ENCODE measurements around the gene MAML2. TPM values are rescaled to one million over a fixed set of nuclear protein-coding genes. Genes with fewer than 3 reads are reported as not detected.

Gene MAML2
- total and polyA plus RNA-seq, 2 of the 8 experiments (the other 6 are each of a cell fraction or from before 2014, with no cell fraction given): 3.8 to 6.6 TPM

- TF ChIP-seq CHD7 (IDR thresholded peaks at IDR 0.05; ENCODE audit: insufficient replicate concordance, low read length) (no peak), EGR1 (IDR thresholded peaks at IDR 0.05; ENCODE audit: borderline replicate concordance, low read depth, low read length) (no peak), RFX5 (IDR thresholded peaks at IDR 0.05; ENCODE audit: borderline replicate concordance, low read depth, low read length) (no peak), RXRA (IDR thresholded peaks at IDR 0.05; ENCODE audit: insufficient read depth, low read depth, low read length) (no peak), BCL11A (IDR thresholded peaks at IDR 0.05; ENCODE audit: low read depth in 2 of 2, low read length in 2 of 2) (no peak), NRF1 (IDR thresholded peaks at IDR 0.05; ENCODE audit: low read depth, low read length) (no peak), CREB1 (IDR thresholded peaks at IDR 0.05) (no peak), BRCA1 (IDR thresholded peaks at IDR 0.05; ENCODE audit: low read depth, low read length) (no peak), FOSL1 (IDR thresholded peaks at IDR 0.05; ENCODE audit: insufficient read depth, low read depth, low read length) (no peak), CTCF (IDR thresholded peaks at IDR 0.05; ENCODE audit: control extremely low read depth in 1 of 3, insufficient read depth in 1 of 3, low read depth in 1 of 3, low read length in 3 of 3) (no peak)
Measured at GRCh38 chr11:96340555-96340885, 2.5 kb downstream of the MAML2 start (continued).
